Neuronal stem cell (in vitro differentiated cells): ENCODE measurements around the gene ROBO1.

Source experiments
- DNase-seq: peaks from one replicate; pipeline ENCODE4 v3.0.0-alpha.2; 2013; ENCODE audit warnings: low spot score
- H2AFZ ChIP-seq: one replicate; pipeline ENCODE4 v1.6.1; 2013; ENCODE audit warnings: mild to moderate bottlenecking, low read length, inconsistent platforms
- H2AK5ac ChIP-seq: 2 replicates; pipeline ENCODE4 v1.6.1; 2013; ENCODE audit warnings: low read depth, mild to moderate bottlenecking, inconsistent platforms, low read length, moderate library complexity, mixed read lengths
- H2BK120ac ChIP-seq: 2 replicates; pipeline ENCODE4 v1.6.1; 2013; ENCODE audit warnings: low read depth, mild to moderate bottlenecking, inconsistent platforms, low read length, moderate library complexity, mixed read lengths
- H2BK12ac ChIP-seq: one replicate; pipeline ENCODE4 v1.6.1; 2013; ENCODE audit warnings: low read length, inconsistent platforms
- H2BK15ac ChIP-seq: 2 replicates; pipeline ENCODE4 v1.6.1; 2013; ENCODE audit warnings: mild to moderate bottlenecking, low read length, inconsistent platforms, mixed read lengths
- H2BK5ac ChIP-seq: one replicate; pipeline ENCODE4 v1.6.1; 2013; ENCODE audit warnings: inconsistent platforms, mild to moderate bottlenecking, low read length, moderate library complexity
- H3K14ac ChIP-seq: one replicate; pipeline ENCODE4 v1.6.1; 2013; ENCODE audit warnings: low read length, inconsistent platforms
- H3K18ac ChIP-seq: 2 replicates; pipeline ENCODE4 v1.6.1; 2013; ENCODE audit warnings: low read length, inconsistent platforms
- H3K23ac ChIP-seq: 2 replicates; pipeline ENCODE4 v1.6.1; 2013; ENCODE audit warnings: low read depth, mild to moderate bottlenecking, mixed read lengths, low read length, inconsistent platforms; ENCODE audit not compliant: poor library complexity
- H3K27ac ChIP-seq: replicated peaks from 3 replicates; pipeline ENCODE4 v1.5.1; 2013; ENCODE audit warnings: low read length, inconsistent platforms
- H3K27me3 ChIP-seq, 3 experiments: 2 replicates each; pipeline ENCODE4 v1.6.1; 2013; ENCODE audit warnings: low read length in 3 of 3, mild to moderate bottlenecking in 2 of 3, inconsistent platforms in 1 of 3, low read depth in 1 of 3, mixed read lengths in 1 of 3, moderate library complexity in 1 of 3; ENCODE audit not compliant: control insufficient read depth in 3 of 3, insufficient read depth in 3 of 3
- H3K36me3 ChIP-seq, 2 donors: replicated peaks in 1 of 2; 2 replicates each; pipeline ENCODE4 v1.6.1; 2013; ENCODE audit warnings: low read length in 2 of 2; ENCODE audit not compliant: control insufficient read depth in 2 of 2, insufficient read depth in 2 of 2
- H3K4ac ChIP-seq: 2 replicates; pipeline ENCODE4 v1.6.1; 2013; ENCODE audit warnings: inconsistent platforms, mild to moderate bottlenecking, low read length, moderate library complexity
- H3K4me1 ChIP-seq, 2 donors: 1 replicate in 1 of 2; 2 replicates in 1 of 2; pipeline ENCODE4 v1.6.1; 2013; ENCODE audit warnings: low read length in 2 of 2, low read depth in 1 of 2; ENCODE audit not compliant: control insufficient read depth in 2 of 2, insufficient read depth in 1 of 2
- H3K4me2 ChIP-seq: one replicate; pipeline ENCODE4 v1.6.1; 2013; ENCODE audit warnings: mild to moderate bottlenecking, low read length, inconsistent platforms; ENCODE audit not compliant: insufficient read depth, poor library complexity, severe bottlenecking
- H3K4me3 ChIP-seq, 2 donors: 2 replicates each; pipeline ENCODE4 v1.5.1; 2013; ENCODE audit warnings: low read length in 2 of 2, mild to moderate bottlenecking in 2 of 2, inconsistent platforms in 1 of 2, moderate library complexity in 1 of 2
- H3K79me1 ChIP-seq: one replicate; pipeline ENCODE4 v1.6.1; 2013; ENCODE audit warnings: low read depth, mild to moderate bottlenecking, inconsistent platforms, low read length, moderate library complexity
- H3K9ac ChIP-seq: one replicate; pipeline ENCODE4 v1.6.1; 2013; ENCODE audit warnings: mild to moderate bottlenecking, low read depth, low read length, inconsistent platforms; ENCODE audit not compliant: poor library complexity
- H3K9me3 ChIP-seq, 2 donors: replicated peaks in 1 of 2; 2 replicates each; pipeline versions ENCODE3 to v1.6.1; 2013; ENCODE audit warnings: low read length in 2 of 2, mild to moderate bottlenecking in 2 of 2, inconsistent platforms in 1 of 2, low read depth in 1 of 2, mixed read lengths in 1 of 2, moderate library complexity in 1 of 2; ENCODE audit not compliant: control insufficient read depth in 2 of 2, insufficient read depth in 1 of 2
- H4K8ac ChIP-seq: one replicate; pipeline ENCODE4 v1.6.1; 2013; ENCODE audit warnings: low read depth, mild to moderate bottlenecking, inconsistent platforms, low read length, moderate library complexity
- H4K91ac ChIP-seq: one replicate; pipeline ENCODE4 v1.6.1; 2013; ENCODE audit warnings: low read length, low read depth, mild to moderate bottlenecking, inconsistent platforms; ENCODE audit not compliant: poor library complexity
- WGBS, 2 donors: extraction: QIAGEN DNeasy Blood & Tissue Kit; methylation state at CpG; one replicate each; pipeline ENCODE4 v1.1.7; 2013; ENCODE audit warnings: missing lambda C conversion rate in 2 of 2, mixed read lengths in 1 of 2; ENCODE audit not compliant: insufficient read length in 2 of 2, insufficient replicate concordance in 1 of 2; ENCODE audit errors: extremely low coverage in 2 of 2; 5-methylcytosine and 5-hydroxymethylcytosine counted together

ROBO1 gene

GRCh38 chr3:78697426-78697825 lies 1070.4 kb downstream of the ROBO1 start:
- Histone ChIP-seq H3K27me3 (no peaks in the 10 kb centered on the region), H3K9ac (no peak overlapping the region), H3K4me1 (no peaks in the 10 kb centered on the region), H3K4me2 (no peak overlapping the region), H2BK5ac (no peak overlapping the region), H2BK12ac (no peak overlapping the region), H3K4ac (no peak overlapping the region), H2AK5ac (no peak overlapping the region), H3K23ac (no peak overlapping the region), H3K27ac (no peak overlapping the region), H3K18ac (no peak overlapping the region), H2AFZ (no peak overlapping the region), H2BK15ac (no peak overlapping the region), H3K14ac (no peak overlapping the region), H4K8ac (no peak overlapping the region), H3K9me3 (no peaks in the 10 kb centered on the region), H3K79me1 (no peaks in the 10 kb centered on the region), H2BK120ac (no peak overlapping the region), H3K36me3 (no peaks in the 10 kb centered on the region), H3K4me3 (no peak overlapping the region), H4K91ac (no peak overlapping the region)
- no CpG with 5 or more reads among the region's 5 CpGs for WGBS, 2 donors
- no peak for DNase-seq

- H3K79me1 ChIP-seq: no peaks in the 10 kb centered on the region
- H3K4me3 ChIP-seq: no peak overlapping the region
- no peak overlapping the region for H3K18ac ChIP-seq
- H2AFZ ChIP-seq: no peak overlapping the region
- no peak overlapping the region for H3K23ac ChIP-seq
- no peak overlapping the region for H2BK12ac ChIP-seq
- no peaks in the 10 kb centered on the region for H3K9me3 ChIP-seq
- H3K14ac ChIP-seq: no peak overlapping the region
- H3K4me1 ChIP-seq: no peaks in the 10 kb centered on the region
- H3K4ac ChIP-seq: no peak overlapping the region
- no peak overlapping the region for H2BK15ac ChIP-seq
- no CpG with 5 or more reads among the region's 2 CpGs for WGBS, 2 donors
- H3K27ac ChIP-seq: no peak overlapping the region
- no peak overlapping the region for H4K91ac ChIP-seq
- no peak overlapping the region for H3K4me2 ChIP-seq
- no peak overlapping the region for H2BK5ac ChIP-seq
- DNase-seq: no peak
- H3K9ac ChIP-seq: no peak overlapping the region
- no peaks in the 10 kb centered on the region for H3K27me3 ChIP-seq
- H2AK5ac ChIP-seq: no peak overlapping the region
- no peak overlapping the region for H2BK120ac ChIP-seq
- no peaks in the 10 kb centered on the region for H3K36me3 ChIP-seq
- H4K8ac ChIP-seq: no peak overlapping the region
Measured at GRCh38 chr3:78690766-78691165, 1077.0 kb downstream of the ROBO1 start.

DNA sequence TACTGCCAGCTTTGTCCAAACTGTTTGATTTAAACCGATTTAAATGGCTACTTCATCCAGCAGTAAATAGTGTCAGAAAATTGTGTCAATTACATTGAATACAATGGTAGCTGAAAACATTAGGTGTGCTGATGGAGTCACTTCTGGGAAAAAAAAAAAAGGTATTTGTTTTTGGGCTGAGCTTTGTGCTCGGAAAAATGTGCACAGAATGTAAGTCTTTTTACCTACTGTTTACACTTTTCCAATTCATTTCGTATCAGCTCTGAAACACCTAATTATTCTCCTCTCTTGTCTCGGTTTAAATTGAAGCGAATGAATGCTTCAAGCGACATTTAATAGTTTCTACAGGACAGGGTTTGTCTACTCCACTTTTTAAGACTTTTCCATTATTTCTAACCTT lies 1078.4 kb downstream of the ROBO1 start:
- Histone ChIP-seq H3K27me3 (no peaks in the 10 kb centered on the region), H3K4me2 (no peak overlapping the region), H2AFZ (no peak overlapping the region), H2BK15ac (no peak overlapping the region), H4K8ac (no peak overlapping the region), H3K14ac (no peak overlapping the region), H3K4ac (no peak overlapping the region), H3K79me1 (no peaks in the 10 kb centered on the region), H3K4me3 (no peak overlapping the region), H3K9me3 (no peaks in the 10 kb centered on the region), H2BK12ac (no peak overlapping the region), H3K27ac (no peak overlapping the region), H3K18ac (no peak overlapping the region), H2AK5ac (no peak overlapping the region), H3K23ac (no peak overlapping the region), H3K4me1 (no peaks in the 10 kb centered on the region), H2BK5ac (no peak overlapping the region), H2BK120ac (no peak overlapping the region), H3K9ac (no peak overlapping the region), H4K91ac (no peak overlapping the region), H3K36me3 (peaks cover 0 to 9% of the 10 kb centered on the region in 2 donors)
- no CpG with 5 or more reads among the region's 6 CpGs for WGBS, 2 donors
- DNase-seq: no peak

- no peak overlapping the region for H4K8ac ChIP-seq
- no peak overlapping the region for H2AK5ac ChIP-seq
- no peak overlapping the region for H2BK5ac ChIP-seq
- no peak for DNase-seq
- no CpG with 5 or more reads among the region's 4 CpGs for WGBS, 2 donors
- H3K23ac ChIP-seq: no peak overlapping the region
- no peak overlapping the region for H3K14ac ChIP-seq
- no peak overlapping the region for H2BK15ac ChIP-seq
- no peak overlapping the region for H3K4me2 ChIP-seq
- no peaks in the 10 kb centered on the region for H3K27me3 ChIP-seq
- no peak overlapping the region for H3K18ac ChIP-seq
- H2AFZ ChIP-seq: no peak overlapping the region
- H3K36me3 ChIP-seq: peaks cover 0 to 14% of the 10 kb centered on the region in 2 donors
- no peak overlapping the region for H3K27ac ChIP-seq
- no peaks in the 10 kb centered on the region for H3K79me1 ChIP-seq
- peaks cover 0 to 3% of the 10 kb centered on the region in 2 donors for H3K9me3 ChIP-seq
- no peak overlapping the region for H2BK120ac ChIP-seq
- H4K91ac ChIP-seq: no peak overlapping the region
- H2BK12ac ChIP-seq: no peak overlapping the region
- no peak overlapping the region for H3K4ac ChIP-seq
- no peaks in the 10 kb centered on the region for H3K4me1 ChIP-seq
- no peak overlapping the region for H3K9ac ChIP-seq
- H3K4me3 ChIP-seq: no peak overlapping the region
Measured at GRCh38 chr3:78687520-78687919, 1080.3 kb downstream of the ROBO1 start.
